OCI-LY1 (cell line): ENCODE data around the gene EYA2.

Source experiments
- H2AFZ ChIP-seq: fragments of 200-600 bp; sonication (generic), shearing (Covaris generic); 2 replicates; pipeline ENCODE4 v1.6.0; 2014; ENCODE audit warnings: antibody characterized with exemption, mild to moderate bottlenecking, low read length
- H3F3A ChIP-seq: fragments of 200-600 bp; sonication (generic), shearing (Covaris generic); 2 replicates; pipeline ENCODE4 v1.6.0; 2014; ENCODE audit warnings: mild to moderate bottlenecking, antibody characterized with exemption, low read length, moderate library complexity; ENCODE audit not compliant: insufficient read depth
- H3K27ac ChIP-seq: fragments of 200-600 bp; sonication (generic); 2 replicates; pipeline ENCODE4 v1.5.1; 2014; ENCODE audit warnings: low read length, mixed run types, mild to moderate bottlenecking, low read depth; ENCODE audit not compliant: poor library complexity, severe bottlenecking
- H3K27me3 ChIP-seq: fragments of 200-600 bp; sonication (generic); 2 replicates; pipeline ENCODE4 v1.6.0; 2014; ENCODE audit warnings: antibody characterized with exemption, mild to moderate bottlenecking, low read length, moderate library complexity; ENCODE audit not compliant: insufficient read depth
- H3K36me3 ChIP-seq: fragments of 200-600 bp; sonication (generic); 2 replicates; pipeline ENCODE4 v1.6.1; 2014; ENCODE audit warnings: mild to moderate bottlenecking, antibody characterized with exemption, low read length, moderate library complexity, mixed read lengths; ENCODE audit not compliant: insufficient read depth
- H3K4me1 ChIP-seq: fragments of 200-600 bp; sonication (generic); 2 replicates; pipeline ENCODE4 v1.5.1; 2014; ENCODE audit warnings: mild to moderate bottlenecking, low read length, moderate library complexity; ENCODE audit not compliant: insufficient read depth, severe bottlenecking
- H3K4me2 ChIP-seq: fragments of 200-600 bp; sonication (generic), shearing (Covaris generic); 2 replicates; pipeline ENCODE4 v1.6.1; 2014; ENCODE audit warnings: low read length
- H3K4me3 ChIP-seq: fragments of 200-600 bp; sonication (generic); 2 replicates; pipeline ENCODE4 v1.5.1; 2014; ENCODE audit warnings: low read length, low read depth, mild to moderate bottlenecking, mixed read lengths; ENCODE audit not compliant: poor library complexity, severe bottlenecking
- H3K79me2 ChIP-seq: fragments of 200-600 bp; shearing (Covaris generic); 2 replicates; pipeline ENCODE4 v1.6.1; 2016; ENCODE audit warnings: mixed run types, low read length, mixed read lengths; ENCODE audit not compliant: insufficient read depth
- H3K9ac ChIP-seq: fragments of 200-600 bp; sonication (generic), shearing (Covaris generic); 2 replicates; pipeline ENCODE4 v1.6.1; 2014; ENCODE audit warnings: mild to moderate bottlenecking, low read length, mixed read lengths
- H3K9me2 ChIP-seq: fragments of 200-600 bp; sonication (generic), shearing (Covaris generic); 2 replicates; pipeline ENCODE4 v1.6.1; 2014; ENCODE audit warnings: low read depth, mild to moderate bottlenecking, low read length, mixed read lengths
- H3K9me3 ChIP-seq: fragments of 200-600 bp; shearing (Covaris generic); 2 replicates; pipeline ENCODE4 v1.6.1; 2014; ENCODE audit warnings: low read length, mixed read lengths
- H4K20me1 ChIP-seq: fragments of 200-600 bp; sonication (generic), shearing (Covaris generic); 2 replicates; pipeline ENCODE4 v1.6.0; 2016; ENCODE audit warnings: mild to moderate bottlenecking, low read length; ENCODE audit not compliant: insufficient read depth
- EZH2 ChIP-seq: fragments of 200-600 bp; sonication (generic), shearing (Covaris generic); IDR thresholded peaks from 2 replicates; pipeline ENCODE4 v1.8.0; 2017; ENCODE audit warnings: borderline replicate concordance, mixed run types, mild to moderate bottlenecking, antibody characterized with exemption, low read length, moderate library complexity, mixed read lengths
- TF ChIP-seq, protein P1 (sequence below): fragments of 200-600 bp; sonication (generic), shearing (Covaris generic); IDR thresholded peaks from 2 replicates; pipeline ENCODE4 v1.5.1; 2017; ENCODE audit warnings: mild to moderate bottlenecking, antibody characterized with exemption, low read length, moderate library complexity, mixed read lengths

Gene EYA2

DNA sequence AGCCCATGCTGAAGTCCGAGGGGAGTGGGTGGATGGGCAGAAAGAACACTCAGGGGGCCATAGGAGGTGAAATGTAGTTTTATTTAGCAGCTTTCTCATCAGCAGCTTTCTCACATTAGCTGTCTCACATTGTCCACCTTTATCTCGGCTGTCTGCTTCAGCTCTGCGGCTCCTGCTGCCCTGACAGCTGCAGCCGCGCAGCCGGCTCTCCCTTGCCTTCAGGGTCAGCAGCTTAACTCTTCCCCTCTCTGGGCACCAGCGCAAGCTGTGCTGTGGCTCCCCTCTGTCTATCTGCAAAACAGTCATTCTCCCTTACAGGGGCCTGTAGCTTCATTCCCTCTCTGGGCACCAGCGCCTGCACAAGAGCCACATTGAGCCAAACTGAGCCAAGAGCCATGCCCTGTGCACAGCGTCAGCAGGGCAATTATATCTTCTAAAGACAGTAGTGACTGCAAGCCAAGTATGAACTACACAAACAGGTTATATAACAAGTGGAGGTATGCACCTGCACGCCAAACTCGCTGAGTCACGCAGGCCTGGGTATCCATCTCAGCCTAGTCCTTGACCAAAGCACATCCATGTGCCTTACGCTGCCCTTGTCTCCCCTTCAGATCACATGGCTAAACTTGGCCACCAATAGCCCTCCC lies 198.8 kb downstream of the EYA2 start:
- Histone ChIP-seq H3K4me2 (no peak overlapping the region), H3K9me2 (no peaks in the 10 kb centered on the region), H3K36me3 (no peaks in the 10 kb centered on the region), H3K27me3 (0 out of 2 replicates have a peak, but pooled peaks cover 3% of the 10 kb centered on the region), H3K27ac (no peak overlapping the region), H3K4me1 (no peaks in the 10 kb centered on the region), H2AFZ (no peak overlapping the region), H3F3A (no peaks in the 10 kb centered on the region), H3K9me3 (no peaks in the 10 kb centered on the region), H3K4me3 (no peak overlapping the region), H3K79me2 (no peaks in the 10 kb centered on the region), H3K9ac (no peak overlapping the region), H4K20me1 (no peaks in the 10 kb centered on the region)
- no peak for TF ChIP-seq EZH2

DNA sequence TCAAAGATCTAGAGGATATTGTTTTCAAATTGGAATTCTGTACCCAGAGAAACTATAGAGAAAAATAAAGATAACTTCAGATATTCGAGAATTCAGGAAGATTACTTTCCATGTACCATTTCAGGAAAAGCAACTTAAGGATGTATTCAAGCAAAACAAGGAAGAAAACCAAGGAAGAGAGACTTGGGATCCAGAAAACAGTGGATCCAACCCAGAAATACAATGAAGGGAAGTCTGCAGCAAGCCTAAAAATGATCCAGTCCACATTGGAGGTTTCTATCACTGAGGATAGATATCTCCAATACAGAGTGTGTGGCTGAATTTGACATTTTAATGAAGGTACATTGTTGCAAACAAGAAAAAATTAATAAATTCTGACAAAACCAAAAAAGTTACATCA lies 201.0 kb downstream of the EYA2 start:
- Histone ChIP-seq H2AFZ (no peak overlapping the region), H3K79me2 (no peaks in the 10 kb centered on the region), H3K4me1 (no peaks in the 10 kb centered on the region), H4K20me1 (no peaks in the 10 kb centered on the region), H3K9me2 (no peaks in the 10 kb centered on the region), H3K9ac (no peak overlapping the region), H3K4me3 (no peak overlapping the region), H3K36me3 (no peaks in the 10 kb centered on the region), H3K27me3 (peaks cover 3% of the 10 kb centered on the region; the same call in 1 of the 2 replicates), H3K27ac (no peak overlapping the region), H3K4me2 (no peak overlapping the region), H3F3A (no peaks in the 10 kb centered on the region), H3K9me3 (no peaks in the 10 kb centered on the region)
- TF ChIP-seq, protein P1, sequence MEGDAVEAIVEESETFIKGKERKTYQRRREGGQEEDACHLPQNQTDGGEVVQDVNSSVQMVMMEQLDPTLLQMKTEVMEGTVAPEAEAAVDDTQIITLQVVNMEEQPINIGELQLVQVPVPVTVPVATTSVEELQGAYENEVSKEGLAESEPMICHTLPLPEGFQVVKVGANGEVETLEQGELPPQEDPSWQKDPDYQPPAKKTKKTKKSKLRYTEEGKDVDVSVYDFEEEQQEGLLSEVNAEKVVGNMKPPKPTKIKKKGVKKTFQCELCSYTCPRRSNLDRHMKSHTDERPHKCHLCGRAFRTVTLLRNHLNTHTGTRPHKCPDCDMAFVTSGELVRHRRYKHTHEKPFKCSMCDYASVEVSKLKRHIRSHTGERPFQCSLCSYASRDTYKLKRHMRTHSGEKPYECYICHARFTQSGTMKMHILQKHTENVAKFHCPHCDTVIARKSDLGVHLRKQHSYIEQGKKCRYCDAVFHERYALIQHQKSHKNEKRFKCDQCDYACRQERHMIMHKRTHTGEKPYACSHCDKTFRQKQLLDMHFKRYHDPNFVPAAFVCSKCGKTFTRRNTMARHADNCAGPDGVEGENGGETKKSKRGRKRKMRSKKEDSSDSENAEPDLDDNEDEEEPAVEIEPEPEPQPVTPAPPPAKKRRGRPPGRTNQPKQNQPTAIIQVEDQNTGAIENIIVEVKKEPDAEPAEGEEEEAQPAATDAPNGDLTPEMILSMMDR = no peak
- no peak for TF ChIP-seq EZH2

DNA sequence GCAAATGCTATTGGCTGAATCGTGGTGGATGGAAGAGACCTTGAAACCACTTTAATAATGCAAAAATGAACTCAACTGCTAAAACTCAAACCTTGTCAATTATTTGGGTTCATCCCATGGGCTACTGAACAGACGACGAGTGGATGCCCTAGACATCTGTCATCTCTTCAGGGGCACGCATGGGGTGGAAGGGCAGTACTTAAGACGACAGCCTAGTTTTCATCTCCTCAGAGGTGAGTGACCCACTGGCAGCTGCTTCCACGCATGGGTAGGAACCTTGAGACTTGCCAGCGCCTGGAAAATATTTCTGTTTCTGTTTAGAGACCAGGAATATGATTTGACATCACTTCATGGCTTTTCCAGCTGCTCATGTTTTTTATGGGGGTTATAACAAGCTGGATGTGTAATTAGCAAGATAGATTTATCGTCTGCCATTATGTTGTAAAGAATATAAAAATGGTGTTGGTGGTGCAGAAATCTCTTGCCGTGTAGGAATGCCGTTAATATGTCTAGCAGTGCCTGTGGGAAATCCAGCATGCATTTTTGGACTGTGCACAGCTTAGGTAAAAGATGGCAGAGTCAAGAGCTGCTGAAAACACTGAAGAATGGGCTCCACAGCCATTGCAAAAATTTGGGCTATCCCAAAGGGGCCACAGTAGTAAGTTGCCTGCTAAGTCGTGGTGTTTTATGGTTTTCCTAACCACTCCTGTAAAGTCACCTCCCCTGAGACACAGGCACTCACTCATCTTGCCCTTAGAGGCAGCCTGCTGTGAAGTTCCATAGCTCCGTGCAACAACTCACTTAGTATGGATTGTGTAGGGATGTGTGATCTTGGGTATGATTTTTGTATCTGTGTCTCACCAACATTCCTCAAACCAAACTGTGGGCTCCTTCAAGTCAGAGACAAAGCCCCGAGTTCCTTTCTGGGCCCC lies 203.3 kb downstream of the EYA2 start:
- Histone ChIP-seq H3K36me3 (no peaks in the 10 kb centered on the region), H4K20me1 (no peaks in the 10 kb centered on the region), H3K4me3 (no peak overlapping the region), H2AFZ (no peak overlapping the region), H3K27ac (no peak overlapping the region), H3K79me2 (no peaks in the 10 kb centered on the region), H3K9me2 (no peaks in the 10 kb centered on the region), H3K4me1 (no peaks in the 10 kb centered on the region), H3K27me3 (peaks cover 3% of the 10 kb centered on the region; the same call in 1 of the 2 replicates), H3K9me3 (no peaks in the 10 kb centered on the region), H3K9ac (no peak overlapping the region), H3F3A (no peaks in the 10 kb centered on the region), H3K4me2 (no peak overlapping the region)
- TF ChIP-seq, protein P1 = no peak
- no peak for TF ChIP-seq EZH2
